SK-N-SH (cell line): ENCODE data around the gene TMCO4.

Source experiments
- ELF1 ChIP-seq: IDR thresholded peaks from 2 replicates; pipeline ENCODE4 v1.4.0; 2012
- NRF1 ChIP-seq: IDR thresholded peaks from 2 replicates; pipeline ENCODE4 v1.6.1; 2012; ENCODE audit warnings: low read depth, mild to moderate bottlenecking, low read length
- POLR2AphosphoS5 ChIP-seq: IDR thresholded peaks from 2 replicates; pipeline ENCODE4 v1.6.1; 2012; ENCODE audit warnings: low read depth, low read length
- RAD21 ChIP-seq: IDR thresholded peaks from 2 replicates; pipeline ENCODE4 v1.6.1; 2012; ENCODE audit warnings: mild to moderate bottlenecking, low read length
- TEAD4 ChIP-seq: IDR thresholded peaks from 2 replicates; pipeline ENCODE4 v1.4.0; 2012; ENCODE audit warnings: mild to moderate bottlenecking, borderline replicate concordance; ENCODE audit not compliant: insufficient read depth
- TF ChIP-seq, protein P1 (sequence below): fragments of 200-600 bp; sonication (generic); IDR thresholded peaks from 2 replicates; pipeline ENCODE4 v1.6.1; 2017; ENCODE audit warnings: antibody characterized with exemption, mild to moderate bottlenecking, moderate library complexity

- TF ChIP-seq NRF1 (no peak), TEAD4 (no peak), POLR2AphosphoS5 (no peak), RAD21 (no peak), ELF1 (no peak)
- TF ChIP-seq, protein P1, sequence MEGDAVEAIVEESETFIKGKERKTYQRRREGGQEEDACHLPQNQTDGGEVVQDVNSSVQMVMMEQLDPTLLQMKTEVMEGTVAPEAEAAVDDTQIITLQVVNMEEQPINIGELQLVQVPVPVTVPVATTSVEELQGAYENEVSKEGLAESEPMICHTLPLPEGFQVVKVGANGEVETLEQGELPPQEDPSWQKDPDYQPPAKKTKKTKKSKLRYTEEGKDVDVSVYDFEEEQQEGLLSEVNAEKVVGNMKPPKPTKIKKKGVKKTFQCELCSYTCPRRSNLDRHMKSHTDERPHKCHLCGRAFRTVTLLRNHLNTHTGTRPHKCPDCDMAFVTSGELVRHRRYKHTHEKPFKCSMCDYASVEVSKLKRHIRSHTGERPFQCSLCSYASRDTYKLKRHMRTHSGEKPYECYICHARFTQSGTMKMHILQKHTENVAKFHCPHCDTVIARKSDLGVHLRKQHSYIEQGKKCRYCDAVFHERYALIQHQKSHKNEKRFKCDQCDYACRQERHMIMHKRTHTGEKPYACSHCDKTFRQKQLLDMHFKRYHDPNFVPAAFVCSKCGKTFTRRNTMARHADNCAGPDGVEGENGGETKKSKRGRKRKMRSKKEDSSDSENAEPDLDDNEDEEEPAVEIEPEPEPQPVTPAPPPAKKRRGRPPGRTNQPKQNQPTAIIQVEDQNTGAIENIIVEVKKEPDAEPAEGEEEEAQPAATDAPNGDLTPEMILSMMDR: no peak
These were observed 24.4 kb downstream of the TMCO4 start for GRCh38 chr1:19775317-19775716.
